DND-41 (cell line): ENCODE data around the gene NEK7.

Experiments used
- CTCF ChIP-seq: IDR thresholded peaks from 2 replicates; pipeline ENCODE4 v1.5.1; 2012; ENCODE audit warnings: borderline replicate concordance, low read length, moderate library complexity, mild to moderate bottlenecking; ENCODE audit not compliant: poor library complexity, severe bottlenecking; ENCODE audit errors: extremely low read depth
- EZH2 ChIP-seq: IDR thresholded peaks from 3 replicates; pipeline ENCODE4 v1.6.1; 2012; ENCODE audit warnings: borderline replicate concordance, low read depth, mild to moderate bottlenecking, moderate library complexity, low read length, inconsistent platforms; ENCODE audit not compliant: severe bottlenecking

GRCh38 chr1:198253668-198254067 is 96.9 kb downstream of the NEK7 start:
- no peak for TF ChIP-seq CTCF
- TF ChIP-seq EZH2, result no peak
